OCI-LY7 (cell line): ENCODE measurements around the gene RGS17. TPM values are rescaled to one million over a fixed set of nuclear protein-coding genes. Genes with fewer than 3 reads are reported as not detected.

Source experiments
- BruUV-seq: library from RNA; stranded (reverse); fragments of 400-500 nt; replicated peaks from 2 replicates; lab custom pipeline; 2021; lab: Mats Ljungman, UMichigan
- CTCF ChIA-PET: fragments of 300-600 bp; sonication (Branson Sonifier 250); formaldehyde crosslinking; loops from one replicate; lab custom pipeline; 2022; ENCODE audit warnings: antibody characterized with exemption; ENCODE audit not compliant: unreplicated experiment; lab: Charles Lee
- POLR2A ChIA-PET: fragments of 300-600 bp; sonication (Branson Sonifier 250); formaldehyde crosslinking; loops from one replicate; lab custom pipeline; 2022; ENCODE audit warnings: antibody characterized with exemption; lab: Charles Lee
- DNase-seq: peaks from one replicate; pipeline ENCODE4 v3.0.0-alpha.2; 2015; ENCODE audit warnings: low spot score
- H2AFZ ChIP-seq: fragments of 200-600 bp; sonication (generic), shearing (Covaris generic); 2 replicates; pipeline ENCODE4 v1.6.1; 2014; ENCODE audit warnings: mild to moderate bottlenecking, antibody characterized with exemption, low read length, moderate library complexity
- H3K27ac ChIP-seq: fragments of 200-600 bp; sonication (generic); 2 replicates; pipeline ENCODE4 v1.5.1; 2014; ENCODE audit warnings: mixed run types, low read depth, mild to moderate bottlenecking, moderate library complexity, low read length, inconsistent platforms; ENCODE audit not compliant: poor library complexity, severe bottlenecking
- H3K36me3 ChIP-seq: fragments of 200-600 bp; sonication (generic); 2 replicates; pipeline ENCODE4 v1.6.1; 2014; ENCODE audit warnings: mild to moderate bottlenecking, antibody characterized with exemption, low read length, moderate library complexity, mixed read lengths; ENCODE audit not compliant: insufficient read depth
- H3K4me1 ChIP-seq: fragments of 200-600 bp; sonication (generic); 2 replicates; pipeline ENCODE4 v1.5.1; 2014; ENCODE audit warnings: mild to moderate bottlenecking, low read length; ENCODE audit not compliant: insufficient read depth, poor library complexity, severe bottlenecking
- H3K4me2 ChIP-seq: fragments of 200-600 bp; sonication (generic); 2 replicates; pipeline ENCODE4 v1.6.1; 2014; ENCODE audit warnings: mild to moderate bottlenecking, low read length
- H3K4me3 ChIP-seq: fragments of 200-600 bp; sonication (generic); 2 replicates; pipeline ENCODE4 v1.5.1; 2014; ENCODE audit warnings: mild to moderate bottlenecking, low read depth, low read length; ENCODE audit not compliant: poor library complexity, severe bottlenecking
- H3K79me2 ChIP-seq: fragments of 200-600 bp; sonication (generic); 2 replicates; pipeline ENCODE4 v1.6.1; 2016; ENCODE audit warnings: low read depth, mild to moderate bottlenecking, low read length, moderate library complexity, mixed read lengths; ENCODE audit not compliant: insufficient read depth
- H3K9me2 ChIP-seq: fragments of 200-600 bp; sonication (generic); 2 replicates; pipeline ENCODE4 v1.6.1; 2016; ENCODE audit warnings: mild to moderate bottlenecking, low read length, mixed read lengths; ENCODE audit not compliant: insufficient read depth
- H3K9me3 ChIP-seq: fragments of 200-600 bp; sonication (generic); 2 replicates; pipeline ENCODE4 v1.6.1; 2014; ENCODE audit warnings: mild to moderate bottlenecking, mixed run types, low read length, mixed read lengths
- H4K20me1 ChIP-seq: fragments of 200-600 bp; sonication (generic); 2 replicates; pipeline ENCODE4 v1.6.1; 2014; ENCODE audit warnings: mild to moderate bottlenecking, antibody characterized with exemption, low read length, moderate library complexity, mixed read lengths; ENCODE audit not compliant: insufficient read depth
- EZH2phosphoT487 ChIP-seq: fragments of 200-600 bp; sonication (generic); IDR thresholded peaks from 2 replicates; pipeline ENCODE4 v1.6.1; 2018; ENCODE audit warnings: low read depth, borderline replicate concordance, mild to moderate bottlenecking, mixed run types, antibody characterized with exemption, low read length, moderate library complexity, mixed read lengths
- intact Hi-C: fragments of 100-400 bp; cut with micrococcal nuclease; formaldehyde crosslinking; loops from one replicate; pipeline ENCODE4 v1.10.0; 2022; ENCODE audit not compliant: unreplicated experiment
- total RNA-seq, 2 experiments: library from RNA; depleted of rRNA in 1 of 2; stranded (reverse); fragments of >200 nt in 1 of 2; shearing (Covaris generic) in 1 of 2; gene quantifications; 2 replicates each; pipeline ENCODE4 v1.2.3, GENCODE V29; 2014 to 2022
- TF ChIP-seq, protein P1 (sequence below): fragments of 200-600 bp; sonication (generic); conservative IDR thresholded peaks from 2 replicates; pipeline ENCODE4 v1.5.1; 2014; ENCODE audit warnings: mild to moderate bottlenecking, antibody characterized with exemption, low read length, moderate library complexity, mixed read lengths

Gene RGS17
- total RNA-seq, 2 experiments from 2014 or later: not detected

DNA sequence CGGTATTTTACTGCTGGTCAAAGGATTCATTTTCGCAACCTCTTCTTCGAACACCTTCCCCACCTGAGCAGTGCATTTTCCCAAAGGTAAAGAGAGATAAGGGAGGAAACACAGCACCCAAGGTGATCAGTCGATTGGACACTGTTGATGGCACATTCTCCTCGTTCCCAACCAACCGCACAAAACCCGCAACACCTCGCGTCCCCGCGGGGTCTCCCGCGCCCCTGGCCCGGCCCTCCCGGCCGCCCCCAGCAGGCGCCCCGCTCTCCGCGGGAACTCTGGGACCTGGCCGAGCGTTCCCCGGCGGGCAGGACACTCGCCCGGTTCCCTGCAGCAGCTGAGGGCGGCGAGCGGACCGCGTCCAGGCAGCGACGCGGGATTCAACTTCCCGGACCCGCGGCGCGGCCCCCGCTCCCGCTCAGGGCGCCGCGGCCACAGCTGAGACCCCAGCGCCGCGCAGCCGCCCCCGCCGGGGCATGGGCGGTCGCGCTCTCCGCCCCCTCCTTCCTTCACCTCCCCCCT is 506 bp downstream of the RGS17 start:
- H3K4me3 ChIP-seq: no peak overlapping the region
- intact Hi-C loops: no loop called here
- no peaks in the 10 kb centered on the region for H3K36me3 ChIP-seq
- DNase-seq: no peak
- no peak overlapping the region for H3K4me2 ChIP-seq
- H2AFZ ChIP-seq: no peak overlapping the region
- H3K4me1 ChIP-seq: no peaks in the 10 kb centered on the region
- TF ChIP-seq, protein P1, sequence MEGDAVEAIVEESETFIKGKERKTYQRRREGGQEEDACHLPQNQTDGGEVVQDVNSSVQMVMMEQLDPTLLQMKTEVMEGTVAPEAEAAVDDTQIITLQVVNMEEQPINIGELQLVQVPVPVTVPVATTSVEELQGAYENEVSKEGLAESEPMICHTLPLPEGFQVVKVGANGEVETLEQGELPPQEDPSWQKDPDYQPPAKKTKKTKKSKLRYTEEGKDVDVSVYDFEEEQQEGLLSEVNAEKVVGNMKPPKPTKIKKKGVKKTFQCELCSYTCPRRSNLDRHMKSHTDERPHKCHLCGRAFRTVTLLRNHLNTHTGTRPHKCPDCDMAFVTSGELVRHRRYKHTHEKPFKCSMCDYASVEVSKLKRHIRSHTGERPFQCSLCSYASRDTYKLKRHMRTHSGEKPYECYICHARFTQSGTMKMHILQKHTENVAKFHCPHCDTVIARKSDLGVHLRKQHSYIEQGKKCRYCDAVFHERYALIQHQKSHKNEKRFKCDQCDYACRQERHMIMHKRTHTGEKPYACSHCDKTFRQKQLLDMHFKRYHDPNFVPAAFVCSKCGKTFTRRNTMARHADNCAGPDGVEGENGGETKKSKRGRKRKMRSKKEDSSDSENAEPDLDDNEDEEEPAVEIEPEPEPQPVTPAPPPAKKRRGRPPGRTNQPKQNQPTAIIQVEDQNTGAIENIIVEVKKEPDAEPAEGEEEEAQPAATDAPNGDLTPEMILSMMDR: no peak
- no peak for TF ChIP-seq EZH2phosphoT487
- no peaks in the 10 kb centered on the region for H3K79me2 ChIP-seq
- no peaks in the 10 kb centered on the region for H3K9me2 ChIP-seq
- POLR2A ChIA-PET: no interaction called here
- CTCF ChIA-PET: no interaction called here
- H3K27ac ChIP-seq: no peak overlapping the region
- no peaks in the 10 kb centered on the region for H3K9me3 ChIP-seq
- H4K20me1 ChIP-seq: no peaks in the 10 kb centered on the region
- BruUV-seq: no TSS peak

DNA sequence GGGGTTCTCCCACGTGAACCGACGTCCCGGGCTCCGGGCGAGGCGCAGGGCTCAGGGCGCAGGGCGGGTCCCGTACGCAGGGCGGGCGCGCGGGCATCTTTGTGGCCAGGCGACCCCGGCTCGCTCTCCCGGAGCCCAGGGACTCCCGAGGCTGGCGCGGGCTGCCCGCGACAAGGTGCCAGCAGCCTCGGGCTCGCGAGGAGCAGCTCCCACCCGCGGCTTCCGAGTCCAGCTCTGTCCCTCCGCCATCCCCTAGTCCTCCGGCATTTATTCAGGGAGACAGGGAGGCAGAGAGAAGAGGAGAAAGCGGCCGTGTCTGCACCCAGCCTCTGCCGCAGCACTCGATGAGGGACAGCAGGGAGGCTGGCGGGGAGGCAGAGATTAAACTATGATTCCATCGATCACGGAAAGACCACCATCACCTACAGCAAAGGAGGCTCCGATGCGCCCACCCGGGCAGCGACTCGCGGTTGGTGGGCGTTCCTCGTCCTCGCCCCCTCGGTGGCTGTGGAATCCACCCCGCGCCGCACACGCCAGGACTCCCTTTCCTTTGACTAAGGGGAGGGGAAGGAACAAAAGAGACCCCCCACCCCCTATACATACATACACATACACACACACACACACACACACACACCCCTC is 1.1 kb downstream of the RGS17 start:
- Histone ChIP-seq H3K27ac (no peak overlapping the region), H3K4me3 (no peak overlapping the region), H3K9me3 (no peaks in the 10 kb centered on the region), H3K79me2 (no peaks in the 10 kb centered on the region), H3K9me2 (no peaks in the 10 kb centered on the region), H2AFZ (no peak overlapping the region), H4K20me1 (no peaks in the 10 kb centered on the region), H3K4me2 (no peak overlapping the region), H3K36me3 (no peaks in the 10 kb centered on the region), H3K4me1 (no peaks in the 10 kb centered on the region)
- DNase-seq: no peak
- intact Hi-C loops: no loop called here
- TF ChIP-seq, protein P1: no peak
- no peak for TF ChIP-seq EZH2phosphoT487
- BruUV-seq: no TSS peak
- POLR2A ChIA-PET: no interaction called here
- CTCF ChIA-PET: no interaction called here

DNA sequence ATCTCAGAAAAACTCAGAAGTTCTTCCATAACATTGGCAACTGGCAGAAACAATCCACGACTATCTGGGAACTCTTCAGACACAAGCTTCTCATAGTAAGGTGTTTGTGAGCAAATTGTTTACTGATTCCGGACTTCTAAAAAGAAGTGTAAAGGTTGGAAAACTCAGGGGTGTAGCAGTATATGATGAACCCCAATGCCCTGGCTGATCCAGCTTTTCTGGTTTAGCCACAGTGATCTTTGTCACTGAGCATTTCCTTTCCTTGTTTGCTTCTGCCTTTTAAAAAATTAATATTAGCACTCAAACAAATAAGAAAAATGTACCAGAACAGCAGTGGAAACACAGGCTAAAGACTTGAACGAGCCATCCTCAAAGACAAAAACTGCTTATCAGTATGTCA is 4.9 kb downstream of the RGS17 start:
- DNase-seq: no peak
- no TSS peak for BruUV-seq
- intact Hi-C loops: no loop called here
- Histone ChIP-seq H3K4me3 (no peak overlapping the region), H3K9me3 (no peaks in the 10 kb centered on the region), H4K20me1 (no peaks in the 10 kb centered on the region), H3K79me2 (no peaks in the 10 kb centered on the region), H3K36me3 (no peaks in the 10 kb centered on the region), H3K9me2 (no peaks in the 10 kb centered on the region), H2AFZ (no peak overlapping the region), H3K4me2 (no peak overlapping the region), H3K4me1 (no peaks in the 10 kb centered on the region), H3K27ac (no peak overlapping the region)
- no peak for TF ChIP-seq EZH2phosphoT487
- TF ChIP-seq, protein P1: no peak
- POLR2A ChIA-PET: interaction anchor here (0.9 to 1.4 kb wide), 2 partner anchors 9 kb away, joined by 3 to 5 read pairs; no protein-coding TSS in a partner anchor
- CTCF ChIA-PET: no interaction called here
